PFSK-1 (cell line): ENCODE results near the gene OGA.

ENCODE experiments used
- POLR2AphosphoS5 ChIP-seq: IDR thresholded peaks from 2 replicates; pipeline ENCODE4 v1.6.1; 2012; ENCODE audit warnings: low read depth, mild to moderate bottlenecking, control low read depth, low read length, moderate library complexity
- TF ChIP-seq, protein P1 (sequence below), 2 experiments: IDR thresholded peaks; 2 replicates each; pipeline versions ENCODE4 v1.6.1 to v1.8.0; 2011 to 2012; ENCODE audit warnings: low read depth in 2 of 2, low read length in 2 of 2, control low read depth in 1 of 2, inconsistent platforms in 1 of 2, mild to moderate bottlenecking in 1 of 2, moderate library complexity in 1 of 2; ENCODE audit not compliant: insufficient read depth in 1 of 2

DNA sequence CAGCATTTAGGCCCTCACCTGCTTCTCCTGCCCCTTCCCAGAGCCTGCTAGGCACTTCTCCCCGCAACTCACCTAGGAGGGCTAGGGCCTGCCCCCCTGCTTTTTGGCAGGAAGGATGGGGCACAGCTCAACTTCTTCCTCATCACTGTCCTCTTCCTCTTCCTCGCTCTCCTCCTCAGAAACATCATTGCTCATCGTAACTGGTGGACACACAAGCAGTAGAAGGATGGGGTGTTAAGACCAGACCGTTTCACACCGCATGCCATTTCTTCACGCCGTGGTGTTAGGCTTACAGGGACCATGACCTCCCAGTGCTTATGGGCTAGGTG lies 36.6 kb downstream of the OGA start:
- TF ChIP-seq POLR2AphosphoS5: no peak
- TF ChIP-seq, protein P1, sequence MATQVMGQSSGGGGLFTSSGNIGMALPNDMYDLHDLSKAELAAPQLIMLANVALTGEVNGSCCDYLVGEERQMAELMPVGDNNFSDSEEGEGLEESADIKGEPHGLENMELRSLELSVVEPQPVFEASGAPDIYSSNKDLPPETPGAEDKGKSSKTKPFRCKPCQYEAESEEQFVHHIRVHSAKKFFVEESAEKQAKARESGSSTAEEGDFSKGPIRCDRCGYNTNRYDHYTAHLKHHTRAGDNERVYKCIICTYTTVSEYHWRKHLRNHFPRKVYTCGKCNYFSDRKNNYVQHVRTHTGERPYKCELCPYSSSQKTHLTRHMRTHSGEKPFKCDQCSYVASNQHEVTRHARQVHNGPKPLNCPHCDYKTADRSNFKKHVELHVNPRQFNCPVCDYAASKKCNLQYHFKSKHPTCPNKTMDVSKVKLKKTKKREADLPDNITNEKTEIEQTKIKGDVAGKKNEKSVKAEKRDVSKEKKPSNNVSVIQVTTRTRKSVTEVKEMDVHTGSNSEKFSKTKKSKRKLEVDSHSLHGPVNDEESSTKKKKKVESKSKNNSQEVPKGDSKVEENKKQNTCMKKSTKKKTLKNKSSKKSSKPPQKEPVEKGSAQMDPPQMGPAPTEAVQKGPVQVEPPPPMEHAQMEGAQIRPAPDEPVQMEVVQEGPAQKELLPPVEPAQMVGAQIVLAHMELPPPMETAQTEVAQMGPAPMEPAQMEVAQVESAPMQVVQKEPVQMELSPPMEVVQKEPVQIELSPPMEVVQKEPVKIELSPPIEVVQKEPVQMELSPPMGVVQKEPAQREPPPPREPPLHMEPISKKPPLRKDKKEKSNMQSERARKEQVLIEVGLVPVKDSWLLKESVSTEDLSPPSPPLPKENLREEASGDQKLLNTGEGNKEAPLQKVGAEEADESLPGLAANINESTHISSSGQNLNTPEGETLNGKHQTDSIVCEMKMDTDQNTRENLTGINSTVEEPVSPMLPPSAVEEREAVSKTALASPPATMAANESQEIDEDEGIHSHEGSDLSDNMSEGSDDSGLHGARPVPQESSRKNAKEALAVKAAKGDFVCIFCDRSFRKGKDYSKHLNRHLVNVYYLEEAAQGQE (IDR thresholded peaks at IDR 0.05; ENCODE audit: insufficient read depth in 1 of 2, low read depth in 2 of 2, low read length in 2 of 2): no peak
